A549 (cell line): ENCODE data around the gene VSNL1.

Source experiments
- GATA3 ChIP-seq: IDR thresholded peaks from 2 replicates; pipeline ENCODE4 v1.6.1; 2012; ENCODE audit warnings: borderline replicate concordance
- RAD21 ChIP-seq, 2 experiments: fragments of >200 bp in 1 of 2; sonication (Bioruptor Twin) in 1 of 2; formaldehyde crosslinking in 1 of 2; IDR thresholded peaks in 1 of 2; conservative IDR thresholded peaks in 1 of 2; 2 replicates in 1 of 2; 3 replicates in 1 of 2; pipeline ENCODE4 v1.6.1; 2012 to 2018; ENCODE audit warnings: inconsistent platforms in 1 of 2
- RCOR1 ChIP-seq: fragments of 150-350 bp; IDR thresholded peaks from 2 replicates; pipeline ENCODE4 v1.6.1; 2014; ENCODE audit warnings: antibody characterized with exemption, low read length, low read depth
- SMC3 ChIP-seq: fragments of >200 bp; sonication (Bioruptor Twin); formaldehyde crosslinking; IDR thresholded peaks from 3 replicates; pipeline ENCODE4 v1.6.1; 2018; ENCODE audit warnings: inconsistent platforms
- ZFP36 ChIP-seq: fragments of 450-650 bp; IDR thresholded peaks from 2 replicates; pipeline ENCODE4 v1.6.1; 2014; ENCODE audit warnings: borderline replicate concordance; ENCODE audit not compliant: partially characterized antibody
- TF ChIP-seq, protein P1 (sequence below): fragments of >200 bp; sonication (Bioruptor Twin); formaldehyde crosslinking; IDR thresholded peaks from 3 replicates; pipeline ENCODE4 v1.5.1; 2016
- TF ChIP-seq, protein P2 (sequence below): IDR thresholded peaks from 2 replicates; pipeline ENCODE4 v1.6.1; 2012
- TF ChIP-seq, protein P3 (sequence below): fragments of >200 bp; sonication (Bioruptor Twin); formaldehyde crosslinking; IDR thresholded peaks from 2 replicates; pipeline ENCODE4 v1.6.1; 2016
- TF ChIP-seq, protein P4 (sequence below): fragments of 150-350 bp; IDR thresholded peaks from 2 replicates; pipeline ENCODE4 v1.6.1; 2014; ENCODE audit warnings: low read depth, mild to moderate bottlenecking, low read length

DNA sequence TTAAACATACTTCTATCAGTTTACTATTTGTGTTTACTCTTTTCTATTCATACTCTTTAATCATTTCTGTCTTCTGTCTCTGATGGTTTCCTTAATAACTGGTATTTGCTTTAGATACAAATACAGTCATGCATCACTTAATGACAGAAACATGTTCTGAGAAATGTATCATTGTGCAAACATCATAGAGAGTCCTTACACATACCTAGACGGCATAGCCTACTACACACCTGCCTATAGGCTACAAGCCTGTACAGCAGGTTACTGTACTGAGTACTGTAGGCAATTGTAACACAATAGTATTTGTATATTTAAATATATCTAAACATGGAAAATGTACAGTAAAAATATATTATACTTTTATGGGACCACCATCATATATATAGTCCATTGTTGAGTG lies 36.3 kb downstream of the VSNL1 start:
- TF ChIP-seq SMC3, result no peak
- TF ChIP-seq RCOR1, result no peak
- TF ChIP-seq, protein P1, sequence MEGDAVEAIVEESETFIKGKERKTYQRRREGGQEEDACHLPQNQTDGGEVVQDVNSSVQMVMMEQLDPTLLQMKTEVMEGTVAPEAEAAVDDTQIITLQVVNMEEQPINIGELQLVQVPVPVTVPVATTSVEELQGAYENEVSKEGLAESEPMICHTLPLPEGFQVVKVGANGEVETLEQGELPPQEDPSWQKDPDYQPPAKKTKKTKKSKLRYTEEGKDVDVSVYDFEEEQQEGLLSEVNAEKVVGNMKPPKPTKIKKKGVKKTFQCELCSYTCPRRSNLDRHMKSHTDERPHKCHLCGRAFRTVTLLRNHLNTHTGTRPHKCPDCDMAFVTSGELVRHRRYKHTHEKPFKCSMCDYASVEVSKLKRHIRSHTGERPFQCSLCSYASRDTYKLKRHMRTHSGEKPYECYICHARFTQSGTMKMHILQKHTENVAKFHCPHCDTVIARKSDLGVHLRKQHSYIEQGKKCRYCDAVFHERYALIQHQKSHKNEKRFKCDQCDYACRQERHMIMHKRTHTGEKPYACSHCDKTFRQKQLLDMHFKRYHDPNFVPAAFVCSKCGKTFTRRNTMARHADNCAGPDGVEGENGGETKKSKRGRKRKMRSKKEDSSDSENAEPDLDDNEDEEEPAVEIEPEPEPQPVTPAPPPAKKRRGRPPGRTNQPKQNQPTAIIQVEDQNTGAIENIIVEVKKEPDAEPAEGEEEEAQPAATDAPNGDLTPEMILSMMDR, result no peak
- TF ChIP-seq, protein P2, sequence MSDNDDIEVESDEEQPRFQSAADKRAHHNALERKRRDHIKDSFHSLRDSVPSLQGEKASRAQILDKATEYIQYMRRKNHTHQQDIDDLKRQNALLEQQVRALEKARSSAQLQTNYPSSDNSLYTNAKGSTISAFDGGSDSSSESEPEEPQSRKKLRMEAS, result no peak
- no peak for TF ChIP-seq ZFP36
- TF ChIP-seq GATA3, result no peak
- no peak for TF ChIP-seq RAD21 (conservative IDR thresholded peaks at IDR 0.05 in 1 of 2, IDR thresholded peaks at IDR 0.05 in 1 of 2)
- TF ChIP-seq, protein P3, sequence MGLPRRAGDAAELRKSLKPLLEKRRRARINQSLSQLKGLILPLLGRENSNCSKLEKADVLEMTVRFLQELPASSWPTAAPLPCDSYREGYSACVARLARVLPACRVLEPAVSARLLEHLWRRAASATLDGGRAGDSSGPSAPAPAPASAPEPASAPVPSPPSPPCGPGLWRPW, result no peak
- TF ChIP-seq, protein P4, sequence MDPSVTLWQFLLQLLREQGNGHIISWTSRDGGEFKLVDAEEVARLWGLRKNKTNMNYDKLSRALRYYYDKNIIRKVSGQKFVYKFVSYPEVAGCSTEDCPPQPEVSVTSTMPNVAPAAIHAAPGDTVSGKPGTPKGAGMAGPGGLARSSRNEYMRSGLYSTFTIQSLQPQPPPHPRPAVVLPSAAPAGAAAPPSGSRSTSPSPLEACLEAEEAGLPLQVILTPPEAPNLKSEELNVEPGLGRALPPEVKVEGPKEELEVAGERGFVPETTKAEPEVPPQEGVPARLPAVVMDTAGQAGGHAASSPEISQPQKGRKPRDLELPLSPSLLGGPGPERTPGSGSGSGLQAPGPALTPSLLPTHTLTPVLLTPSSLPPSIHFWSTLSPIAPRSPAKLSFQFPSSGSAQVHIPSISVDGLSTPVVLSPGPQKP, result no peak
